ENCODE results near the gene ALK. TPM values are rescaled to one million over a fixed set of nuclear protein-coding genes. Genes with fewer than 3 reads are reported as not detected.

The ALK gene
- total RNA-seq, 1 experiment from 2014 or later = not detected

DNA sequence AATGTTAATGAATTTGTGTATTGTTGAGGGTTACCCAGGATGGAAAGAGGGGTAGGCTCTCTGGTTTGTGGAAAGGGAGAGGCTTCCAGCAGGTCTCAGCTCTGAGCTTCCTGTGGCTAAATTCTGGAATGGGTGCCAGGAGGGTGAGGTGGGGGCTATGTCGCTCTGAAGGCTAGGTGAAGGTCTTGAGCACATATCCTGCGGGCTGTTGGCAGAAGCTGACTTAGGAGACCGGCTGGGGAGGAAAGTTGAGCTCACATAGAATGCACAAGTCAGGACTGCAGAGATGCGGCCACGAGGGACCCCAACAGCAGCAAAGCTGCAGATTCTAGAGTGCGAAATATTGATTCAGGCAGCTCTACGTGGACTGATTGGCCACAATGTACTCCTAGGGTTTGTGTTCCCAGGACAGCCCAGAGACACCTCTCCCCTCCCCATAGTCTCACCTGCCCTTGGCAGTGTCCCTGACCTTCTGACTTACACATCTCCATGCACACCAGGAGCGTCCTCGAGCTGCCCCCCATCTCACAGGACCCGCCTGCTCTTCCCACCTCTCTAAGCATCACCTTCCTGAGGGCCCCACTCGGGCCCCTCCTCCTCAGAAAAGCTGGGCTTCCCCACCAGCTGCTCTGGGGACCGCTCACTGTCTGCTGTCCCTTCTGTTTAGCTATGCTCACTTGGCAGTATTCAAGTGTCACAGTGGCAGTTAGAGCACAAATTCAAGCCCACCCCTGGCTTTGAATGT lies 72.6 kb downstream of the ALK start:
- no peak overlapping the region for H2AK5ac ChIP-seq (ENCODE audit: insufficient read length, low read length)
- H2BK120ac ChIP-seq (ENCODE audit: low read depth, low read length, poor library complexity, severe bottlenecking) = no peak overlapping the region
- no peak overlapping the region for H4K5ac ChIP-seq (ENCODE audit: insufficient read length, low read depth, low read length)
- no peaks in the 10 kb centered on the region; a peak in 1 of 4 replicates for H3K4me1 Mint-ChIP-seq
- H2BK5ac ChIP-seq (ENCODE audit: insufficient read length, low read length) = no peak overlapping the region
- no peaks in the 10 kb centered on the region for H3K79me1 ChIP-seq (ENCODE audit: insufficient read depth, low read depth, low read length, poor library complexity, severe bottlenecking)
- H3K14ac ChIP-seq (ENCODE audit: insufficient read depth, low read length) = no peak overlapping the region
- no peak overlapping the region for H3K4me3 Mint-ChIP-seq
- DNase-seq = no peak
- no peaks in the 10 kb centered on the region; a peak in 1 of 5 replicates for H3K9me3 Mint-ChIP-seq
- no peak overlapping the region for H3K18ac ChIP-seq (ENCODE audit: insufficient read length, low read depth, low read length)
- no peak overlapping the region for H3K56ac ChIP-seq (ENCODE audit: insufficient read length, low read depth, low read length)
- no peaks in the 10 kb centered on the region for H3K36me3 Mint-ChIP-seq (ENCODE audit: insufficient read depth in 1 of 3, low read depth in 3 of 3)
- no peak overlapping the region for H3K23ac ChIP-seq (ENCODE audit: insufficient read length, low read depth, low read length)
- no peaks in the 10 kb centered on the region for H3K79me2 ChIP-seq (ENCODE audit: insufficient read depth, low read length)
- no peak overlapping the region for H2AFZ ChIP-seq (ENCODE audit: low read length)
- H3K4me1 ChIP-seq (ENCODE audit: insufficient read depth, low read length) = no peaks in the 10 kb centered on the region
- no peak overlapping the region for H2BK15ac ChIP-seq (ENCODE audit: low read depth, low read length)
- H3K9ac ChIP-seq (ENCODE audit: extremely low read depth, insufficient read length, low read length) = no peak overlapping the region
- H4K20me1 ChIP-seq (ENCODE audit: control insufficient read depth, insufficient read depth, insufficient read length) = no peaks in the 10 kb centered on the region
- H4K91ac ChIP-seq (ENCODE audit: insufficient read length, low read depth, low read length) = no peak overlapping the region
- TF ChIP-seq, protein P1, sequence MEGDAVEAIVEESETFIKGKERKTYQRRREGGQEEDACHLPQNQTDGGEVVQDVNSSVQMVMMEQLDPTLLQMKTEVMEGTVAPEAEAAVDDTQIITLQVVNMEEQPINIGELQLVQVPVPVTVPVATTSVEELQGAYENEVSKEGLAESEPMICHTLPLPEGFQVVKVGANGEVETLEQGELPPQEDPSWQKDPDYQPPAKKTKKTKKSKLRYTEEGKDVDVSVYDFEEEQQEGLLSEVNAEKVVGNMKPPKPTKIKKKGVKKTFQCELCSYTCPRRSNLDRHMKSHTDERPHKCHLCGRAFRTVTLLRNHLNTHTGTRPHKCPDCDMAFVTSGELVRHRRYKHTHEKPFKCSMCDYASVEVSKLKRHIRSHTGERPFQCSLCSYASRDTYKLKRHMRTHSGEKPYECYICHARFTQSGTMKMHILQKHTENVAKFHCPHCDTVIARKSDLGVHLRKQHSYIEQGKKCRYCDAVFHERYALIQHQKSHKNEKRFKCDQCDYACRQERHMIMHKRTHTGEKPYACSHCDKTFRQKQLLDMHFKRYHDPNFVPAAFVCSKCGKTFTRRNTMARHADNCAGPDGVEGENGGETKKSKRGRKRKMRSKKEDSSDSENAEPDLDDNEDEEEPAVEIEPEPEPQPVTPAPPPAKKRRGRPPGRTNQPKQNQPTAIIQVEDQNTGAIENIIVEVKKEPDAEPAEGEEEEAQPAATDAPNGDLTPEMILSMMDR (conservative IDR thresholded peaks at IDR 0.05) = no peak
- no peak overlapping the region for H3T11ph ChIP-seq (ENCODE audit: low read length)
- no peak overlapping the region for H2BK12ac ChIP-seq (ENCODE audit: insufficient read length, low read depth, low read length)
- no peak overlapping the region for H2BK20ac ChIP-seq (ENCODE audit: low read depth, low read length, poor library complexity, severe bottlenecking)
- H3K27me3 Mint-ChIP-seq (ENCODE audit: low read depth) = peaks cover 1% of the 10 kb centered on the region; the same call in 1 of the 2 replicates
- H3K4me2 ChIP-seq (ENCODE audit: insufficient read depth, insufficient read length, low read length) = no peak overlapping the region
- H3K9me3 ChIP-seq (ENCODE audit: control insufficient read depth, low read depth, low read length) = no peaks in the 10 kb centered on the region
- H3K23me2 ChIP-seq (ENCODE audit: insufficient read length, low read depth, low read length, poor library complexity, severe bottlenecking) = no peaks in the 10 kb centered on the region
- no peaks in the 10 kb centered on the region for H3K27me3 ChIP-seq (ENCODE audit: insufficient read depth, low read length)
- WGBS (ENCODE audit: extremely low coverage, insufficient read length, low lambda C conversion rate) = no CpG with 5 or more reads among the region's 12 CpGs
- no peak overlapping the region for H3K27ac Mint-ChIP-seq
- no peak overlapping the region for H4K8ac ChIP-seq (replicated peaks; ENCODE audit: insufficient read length, low read depth, low read length)
- no peak overlapping the region for H3K4ac ChIP-seq (ENCODE audit: low read depth, low read length)
- no peak overlapping the region for H3K27ac ChIP-seq (ENCODE audit: insufficient read length, low read depth, low read length)
